ENCODE measurements around the gene FLRT1.

Gene FLRT1

GRCh38 chr11:64048042-64048854 lies 12.5 kb downstream of the FLRT1 start:
- DNase-seq: no peak

- DNase-seq: no peak
Observed at GRCh38 chr11:64049509-64049908, 13.8 kb downstream of the FLRT1 start.

GRCh38 chr11:64051297-64051696 lies 15.6 kb downstream of the FLRT1 start:
- no peak for DNase-seq

DNA sequence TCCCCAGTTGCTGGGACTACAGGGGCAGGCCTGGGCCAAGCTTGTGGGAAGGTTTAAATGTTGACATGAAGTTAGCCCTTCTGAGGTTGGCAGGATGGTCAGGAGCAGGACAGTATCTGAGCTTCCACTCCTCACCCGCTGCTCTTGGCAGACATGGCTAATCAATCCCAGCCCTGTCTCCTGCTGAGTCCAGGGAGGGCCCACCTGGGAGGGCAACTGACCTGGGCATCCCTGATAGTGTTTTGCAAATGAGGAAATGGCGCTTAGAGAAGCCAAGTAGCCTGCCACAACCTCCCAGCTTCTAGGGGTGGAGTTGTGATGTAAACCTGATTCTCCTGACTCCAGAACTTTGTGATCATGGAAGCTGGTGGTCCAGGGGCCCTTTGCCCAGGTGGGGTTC lies 16.7 kb downstream of the FLRT1 start:
- no peak for DNase-seq

GRCh38 chr11:64052938-64053622 lies 17.3 kb downstream of the FLRT1 start:
- DNase-seq: no peak

GRCh38 chr11:64053699-64054098 lies 18.0 kb downstream of the FLRT1 start:
- DNase-seq: no peak

GRCh38 chr11:64055077-64055476 lies 19.3 kb downstream of the FLRT1 start:
- DNase-seq: no peak

GRCh38 chr11:64056213-64056785 lies 20.6 kb downstream of the FLRT1 start:
- no peak for DNase-seq

DNA sequence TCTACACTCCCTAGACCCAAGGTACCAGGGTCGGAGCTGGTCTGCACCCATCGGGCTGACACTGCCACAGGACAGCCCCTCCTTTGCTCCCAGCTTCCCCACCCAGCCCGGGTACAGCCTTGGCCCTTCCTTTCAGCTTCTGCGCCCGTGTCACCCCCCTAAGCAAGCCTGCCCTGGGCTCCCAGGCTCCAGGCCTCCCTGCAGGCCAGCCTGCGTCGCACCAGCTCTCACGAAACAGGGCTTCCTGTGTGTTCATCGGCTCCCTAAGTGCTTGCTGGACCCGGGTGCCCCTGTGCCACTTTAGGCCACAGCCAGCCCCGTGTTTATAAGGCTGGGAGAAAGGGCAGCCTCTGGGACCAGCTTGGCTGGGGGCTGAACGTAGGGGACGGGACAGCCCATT lies 21.1 kb downstream of the FLRT1 start:
- no peak for DNase-seq

GRCh38 chr11:64057890-64058289 lies 22.2 kb downstream of the FLRT1 start:
- no peak for DNase-seq

GRCh38 chr11:64058494-64058893 lies 22.8 kb downstream of the FLRT1 start:
- no peak for DNase-seq

- no peak for DNase-seq
Observed at GRCh38 chr11:64059339-64060140, 23.8 kb downstream of the FLRT1 start.

DNA sequence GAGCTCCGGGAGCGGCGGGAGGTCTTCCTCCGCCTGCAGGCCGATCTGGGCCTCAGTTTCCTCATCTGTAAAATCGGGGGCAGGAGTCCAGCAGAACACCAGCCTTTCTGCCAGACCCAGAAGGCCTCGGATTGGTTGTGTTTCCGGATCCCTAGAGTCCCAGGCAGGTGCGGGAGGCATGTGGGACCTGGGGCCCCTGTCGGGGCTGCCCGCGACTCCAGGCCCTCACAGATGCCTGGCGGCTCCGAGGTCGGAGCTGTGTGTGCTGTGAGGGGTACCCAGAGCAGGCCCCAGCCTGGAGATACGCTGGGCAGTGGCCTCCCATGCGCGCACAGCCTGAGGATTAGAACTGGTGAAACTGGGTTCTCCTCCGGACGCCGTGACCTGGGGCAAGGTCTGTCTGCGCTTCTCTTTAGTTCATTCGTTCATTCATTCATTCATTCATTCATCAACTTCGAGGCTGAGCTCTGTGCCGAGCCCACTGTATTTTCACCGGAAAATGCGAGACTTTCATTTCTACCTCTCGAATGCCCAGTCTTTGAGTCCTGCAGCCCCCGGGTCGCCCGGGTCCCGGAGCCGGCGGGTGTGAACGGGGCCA lies 24.6 kb downstream of the FLRT1 start:
- DNase-seq: no peak

GRCh38 chr11:64060861-64061444 lies 25.2 kb downstream of the FLRT1 start:
- DNase-seq: peak; percentile 30

DNA sequence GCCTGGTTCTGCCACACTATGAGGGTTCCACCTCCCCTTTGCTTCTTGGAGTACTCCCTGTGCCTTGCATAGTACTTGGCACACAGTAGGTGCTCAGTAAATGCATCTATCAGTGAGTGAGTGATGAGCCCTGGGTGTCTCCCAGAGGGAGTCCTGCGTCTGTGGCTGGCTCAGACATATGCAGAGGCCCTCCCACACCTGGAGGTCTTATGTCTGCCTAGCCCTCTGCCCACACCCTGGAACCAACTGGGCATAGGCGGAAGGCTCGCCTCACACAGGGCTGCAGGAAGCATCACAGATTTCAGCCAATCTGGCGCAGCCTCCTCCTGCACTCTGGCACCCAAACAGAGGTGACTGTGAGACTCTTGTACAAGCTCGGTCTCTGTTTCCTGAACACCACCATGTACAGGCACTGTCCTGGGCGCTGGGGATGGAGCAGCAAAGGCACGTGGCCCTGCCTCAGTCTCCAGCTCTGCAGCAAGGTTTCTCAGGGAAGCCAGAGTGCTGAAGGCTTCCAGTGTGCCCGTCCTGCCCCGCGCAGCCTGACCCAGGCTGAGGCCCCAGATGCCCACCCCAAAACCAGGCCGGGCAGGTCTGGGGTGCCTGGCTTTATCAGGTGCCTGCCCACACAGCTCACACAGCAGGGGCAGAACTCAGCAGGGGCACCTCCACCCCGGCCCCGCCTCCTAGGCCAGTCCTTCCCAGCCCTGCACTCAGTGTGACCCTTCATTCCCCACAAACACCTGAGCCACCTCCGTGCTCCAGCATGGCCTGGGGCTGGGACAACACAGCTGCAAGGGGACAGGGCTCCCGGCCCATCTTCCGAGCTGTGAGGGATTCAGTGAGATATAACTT lies 26.7 kb downstream of the FLRT1 start:
- no peak for DNase-seq

DNA sequence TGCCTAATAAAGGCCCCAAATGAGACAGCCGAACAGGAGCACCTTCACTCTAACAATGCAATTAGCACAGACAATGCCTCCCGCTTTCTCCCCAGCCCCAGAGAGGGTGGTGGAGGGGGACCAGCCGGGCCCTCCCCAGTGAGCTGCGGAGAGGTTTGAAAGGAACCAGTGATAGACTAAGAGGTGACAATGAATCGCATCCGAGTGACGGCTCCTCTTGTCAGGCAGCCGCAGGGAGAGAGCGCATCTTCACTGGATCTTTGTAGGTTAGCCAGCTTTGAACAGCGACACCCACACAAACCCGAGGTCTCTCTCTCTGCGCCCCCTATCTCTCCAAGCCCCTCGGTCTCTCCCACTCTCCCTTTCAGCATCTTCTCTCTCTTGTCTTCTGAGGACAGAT lies 28.0 kb downstream of the FLRT1 start:
- DNase-seq: no peak

- DNase-seq: no peak
Observed at GRCh38 chr11:64064374-64065140, 28.8 kb downstream of the FLRT1 start.

DNA sequence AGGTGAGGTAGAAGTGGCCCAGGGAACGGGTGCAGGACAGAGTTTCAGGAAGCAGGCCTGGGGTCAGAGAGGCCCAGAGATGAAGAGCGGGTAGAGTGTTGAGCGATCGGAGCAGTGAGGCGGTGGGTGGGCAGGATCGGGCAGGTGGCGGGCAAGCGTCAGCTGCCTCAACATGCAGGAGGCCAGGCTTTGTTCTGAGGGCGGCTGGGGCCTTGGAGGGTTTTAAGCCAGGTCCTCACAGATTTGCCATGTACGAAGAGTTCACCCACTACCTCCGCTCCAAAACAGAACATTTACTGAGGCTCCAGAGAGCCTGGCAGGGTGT lies 29.4 kb downstream of the FLRT1 start:
- DNase-seq: no peak

- no peak for DNase-seq
Observed at GRCh38 chr11:64065712-64066111, 30.0 kb downstream of the FLRT1 start.

GRCh38 chr11:64067230-64067993 lies 31.7 kb downstream of the FLRT1 start:
- DNase-seq: no peak

Data from T-helper 9 cell (primary cell).